Loucy (cell line): ENCODE data around the gene DPF1.

Experiments
- H2AFZ ChIP-seq: fragments of 200-600 bp; sonication (generic); 2 replicates; pipeline ENCODE4 v1.6.0; 2016; ENCODE audit warnings: antibody characterized with exemption, mild to moderate bottlenecking, low read length, moderate library complexity
- H3F3A ChIP-seq: fragments of 200-600 bp; 2 replicates; pipeline ENCODE4 v1.6.0; 2016; ENCODE audit warnings: antibody characterized with exemption, low read depth, mild to moderate bottlenecking
- H3K27me3 ChIP-seq: fragments of 200-600 bp; sonication (generic); 2 replicates; pipeline ENCODE4 v1.6.1; 2014; ENCODE audit warnings: low read length, mild to moderate bottlenecking; ENCODE audit not compliant: insufficient read depth, poor library complexity, severe bottlenecking
- H3K36me3 ChIP-seq: fragments of 200-600 bp; sonication (generic); 2 replicates; pipeline ENCODE4 v1.6.1; 2016; ENCODE audit warnings: low read length; ENCODE audit not compliant: insufficient read depth
- H3K4me1 ChIP-seq: fragments of 200-600 bp; sonication (generic); 2 replicates; pipeline ENCODE4 v1.5.1; 2014; ENCODE audit warnings: low read length, mild to moderate bottlenecking; ENCODE audit not compliant: insufficient read depth, poor library complexity, severe bottlenecking
- H3K4me2 ChIP-seq: fragments of 200-600 bp; sonication (generic); 2 replicates; pipeline ENCODE4 v1.6.0; 2014; ENCODE audit warnings: antibody characterized with exemption, low read length, low read depth, mild to moderate bottlenecking; ENCODE audit not compliant: poor library complexity, severe bottlenecking
- H3K4me3 ChIP-seq: fragments of 200-600 bp; sonication (generic); 2 replicates; pipeline ENCODE4 v1.5.1; 2014; ENCODE audit warnings: low read length, mild to moderate bottlenecking, mixed read lengths; ENCODE audit not compliant: poor library complexity, severe bottlenecking
- H3K79me2 ChIP-seq: fragments of 200-600 bp; sonication (generic); 2 replicates; pipeline ENCODE4 v1.6.1; 2014; ENCODE audit warnings: low read length; ENCODE audit not compliant: insufficient read depth
- H3K9ac ChIP-seq: fragments of 200-600 bp; sonication (generic); 2 replicates; pipeline ENCODE4 v1.6.0; 2014; ENCODE audit warnings: mild to moderate bottlenecking, low read depth, low read length, moderate library complexity; ENCODE audit not compliant: poor library complexity, severe bottlenecking
- H3K9me2 ChIP-seq: fragments of 200-600 bp; sonication (generic); replicated peaks from 2 replicates; pipeline ENCODE4 v1.6.1; 2016; ENCODE audit warnings: low read depth, low read length, mixed read lengths
- H3K9me3 ChIP-seq: fragments of 200-600 bp; sonication (generic); 2 replicates; pipeline ENCODE4 v1.6.1; 2014; ENCODE audit warnings: mild to moderate bottlenecking, antibody characterized with exemption, low read length, low read depth; ENCODE audit not compliant: insufficient read depth
- H4K20me1 ChIP-seq: fragments of 200-600 bp; sonication (generic); 2 replicates; pipeline ENCODE4 v1.6.0; 2014; ENCODE audit warnings: antibody characterized with exemption, low read length, mild to moderate bottlenecking; ENCODE audit not compliant: insufficient read depth, poor library complexity, severe bottlenecking
- CTCF ChIP-seq: fragments of 200-600 bp; sonication (generic); conservative IDR thresholded peaks from 2 replicates; pipeline ENCODE4 v1.5.1; 2014; ENCODE audit warnings: mild to moderate bottlenecking, antibody characterized with exemption, low read length
- EZH2phosphoT487 ChIP-seq: fragments of 200-600 bp; IDR thresholded peaks from 2 replicates; pipeline ENCODE4 v1.6.1; 2018; ENCODE audit warnings: antibody characterized with exemption, mild to moderate bottlenecking, moderate library complexity, borderline replicate concordance

Gene DPF1

GRCh38 chr19:38180071-38180470 is 44.0 kb downstream of the DPF1 start:
- Histone ChIP-seq H3K36me3 (peaks cover 10% of the 10 kb centered on the region; the same call in 1 of the 2 replicates), H3K4me2 (no peak overlapping the region), H3K4me3 (no peak overlapping the region), H3K4me1 (no peaks in the 10 kb centered on the region), H2AFZ (no peak overlapping the region), H3K27me3 (no peaks in the 10 kb centered on the region), H3K9me3 (peaks cover 6% of the 10 kb centered on the region; the same call in 1 of the 2 replicates), H3K9ac (no peak overlapping the region), H3K9me2 (no peaks in the 10 kb centered on the region), H3F3A (no peaks in the 10 kb centered on the region), H4K20me1 (no peaks in the 10 kb centered on the region), H3K79me2 (no peaks in the 10 kb centered on the region)
- TF ChIP-seq CTCF: no peak

- no peak for TF ChIP-seq EZH2phosphoT487
- TF ChIP-seq CTCF: no peak
- no peak overlapping the region for H3K4me3 ChIP-seq
- no peaks in the 10 kb centered on the region for H3K9me2 ChIP-seq
- H3F3A ChIP-seq: no peaks in the 10 kb centered on the region
- no peak overlapping the region for H2AFZ ChIP-seq
- H3K79me2 ChIP-seq: no peaks in the 10 kb centered on the region
- peaks cover 3% of the 10 kb centered on the region; the same call in 1 of the 2 replicates for H3K36me3 ChIP-seq
- H3K9me3 ChIP-seq: peaks cover 6% of the 10 kb centered on the region; the same call in 1 of the 2 replicates
- H4K20me1 ChIP-seq: no peaks in the 10 kb centered on the region
- no peak overlapping the region for H3K4me2 ChIP-seq
- H3K4me1 ChIP-seq: no peaks in the 10 kb centered on the region
- no peaks in the 10 kb centered on the region for H3K27me3 ChIP-seq
- no peak overlapping the region for H3K9ac ChIP-seq
Observed at GRCh38 chr19:38175422-38175821, 48.6 kb downstream of the DPF1 start.

GRCh38 chr19:38173291-38174041 is 50.6 kb downstream of the DPF1 start:
- H3K9me2 ChIP-seq: no peaks in the 10 kb centered on the region
- no peaks in the 10 kb centered on the region for H3K79me2 ChIP-seq
- no peak for TF ChIP-seq EZH2phosphoT487
- TF ChIP-seq CTCF: no peak
- H4K20me1 ChIP-seq: no peaks in the 10 kb centered on the region
- H3K9ac ChIP-seq: no peak overlapping the region
- H3K9me3 ChIP-seq: no peaks in the 10 kb centered on the region
- no peaks in the 10 kb centered on the region for H3K4me1 ChIP-seq
- H3K4me2 ChIP-seq: no peak overlapping the region
- no peaks in the 10 kb centered on the region for H3F3A ChIP-seq
- no peak overlapping the region for H3K4me3 ChIP-seq
- no peak overlapping the region for H2AFZ ChIP-seq
- H3K36me3 ChIP-seq: no peaks in the 10 kb centered on the region
- H3K27me3 ChIP-seq: no peaks in the 10 kb centered on the region
